CD4-positive, alpha-beta T cell treated with Interleukin-1 beta for 1 hour (primary cell): ENCODE measurements around the gene SSC5D.

Experiments used
- DNase-seq, 2 donors: peaks; one replicate each; pipeline ENCODE4 v3.0.0-alpha.2; 2020 to 2022

The SSC5D gene

GRCh38 chr19:55567708-55568328 is 79.6 kb downstream of the SSC5D start:
- DNase-seq = no peak
